ENCODE measurements around the gene RHOBTB1. TPM values are rescaled to one million over a fixed set of nuclear protein-coding genes. Genes with fewer than 3 reads are reported as not detected.
"Not testable (repeated sequence)": the region's sequence is repeated elsewhere in the genome, so short reads cannot be mapped to it uniquely, and the experiment has no call there.

Gene RHOBTB1
- total and polyA plus RNA-seq, 5 donors: 5.8 to 13.8 (median 9.7) TPM

- Histone ChIP-seq H3K27me3 (ENCODE audit: control insufficient read depth, insufficient read depth) (no peaks in the 10 kb centered on the region), H3K4me3 (ENCODE audit: low read length) (no peak overlapping the region), H3K27ac (ENCODE audit: low read length) (no peak overlapping the region), H3K4me1 (ENCODE audit: control insufficient read depth, insufficient read depth, low read length) (peaks cover 2% of the 10 kb centered on the region), H3K9me3 (ENCODE audit: control insufficient read depth, low read length) (no peaks in the 10 kb centered on the region)
- DNase-seq (no peak), ATAC-seq (no peak)
- intact Hi-C loops (cut with DNase I): no loop called here
- WGBS: 93% methylated on average over 1 of the region's 1 CpG
Measured at GRCh38 chr10:60842694-60843093, 101.3 kb downstream of the RHOBTB1 start.

GRCh38 chr10:60841227-60841626 is 102.8 kb downstream of the RHOBTB1 start:
- not testable (repeated sequence) for H3K4me1 ChIP-seq (ENCODE audit: control insufficient read depth, insufficient read depth, low read length)

GRCh38 chr10:60835049-60835448 is 108.9 kb downstream of the RHOBTB1 start:
- Histone ChIP-seq H3K4me3 (ENCODE audit: low read length) (no peak overlapping the region), H3K9me3 (ENCODE audit: control insufficient read depth, low read length) (no peaks in the 10 kb centered on the region), H3K4me1 (ENCODE audit: control insufficient read depth, insufficient read depth, low read length) (peaks cover 2% of the 10 kb centered on the region), H3K27ac (ENCODE audit: low read length) (no peak overlapping the region), H3K27me3 (ENCODE audit: control insufficient read depth, insufficient read depth) (no peaks in the 10 kb centered on the region)
- 82% methylated on average over 2 of the region's 2 CpGs for WGBS
- DNase-seq (no peak), ATAC-seq (no peak)
- intact Hi-C loops (cut with DNase I): no loop called here

More at GRCh38 chr10:60841227-60841626, 102.8 kb downstream of the RHOBTB1 start:
- DNase-seq; H3K27me3 ChIP-seq (ENCODE audit: control insufficient read depth, insufficient read depth); H3K4me3 ChIP-seq (ENCODE audit: low read length); H3K9me3 ChIP-seq (ENCODE audit: control insufficient read depth, low read length); H3K27ac ChIP-seq (ENCODE audit: low read length); intact Hi-C loops (cut with DNase I); ATAC-seq: not testable (repeated sequence)
- WGBS: 97% methylated on average over 10 of the region's 10 CpGs

- no peaks in the 10 kb centered on the region for H3K27me3 ChIP-seq (ENCODE audit: control insufficient read depth, insufficient read depth)
- peaks cover 2% of the 10 kb centered on the region for H3K4me1 ChIP-seq (ENCODE audit: control insufficient read depth, insufficient read depth, low read length)
- no peak overlapping the region for H3K4me3 ChIP-seq (ENCODE audit: low read length)
- H3K27ac ChIP-seq (ENCODE audit: low read length): no peak overlapping the region
- DNase-seq (no peak), ATAC-seq (no peak)
- intact Hi-C loops (cut with DNase I): no loop called here
- no peaks in the 10 kb centered on the region for H3K9me3 ChIP-seq (ENCODE audit: control insufficient read depth, low read length)
Measured at GRCh38 chr10:60834401-60834800, 109.6 kb downstream of the RHOBTB1 start.

DNA sequence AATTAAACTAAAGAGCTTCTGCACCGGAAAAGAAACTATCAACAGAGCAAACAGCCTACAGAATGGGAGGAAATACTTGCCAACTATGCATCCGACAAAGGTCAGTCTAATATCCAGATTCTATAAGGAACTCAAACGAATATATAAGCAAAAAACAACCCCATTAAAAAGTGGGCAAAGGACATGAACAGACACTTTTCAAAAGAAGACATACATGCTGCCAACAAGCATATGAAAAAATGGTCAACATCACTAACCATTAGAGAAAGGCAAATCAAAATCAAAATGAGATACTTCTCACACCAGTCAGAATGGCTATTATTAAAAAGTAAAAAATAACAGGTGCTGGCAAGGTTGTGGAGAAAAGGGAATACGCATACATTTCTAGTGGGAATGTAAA is 111.8 kb downstream of the RHOBTB1 start:
- H3K27me3 ChIP-seq (ENCODE audit: control insufficient read depth, insufficient read depth); H3K4me3 ChIP-seq (ENCODE audit: low read length); H3K9me3 ChIP-seq (ENCODE audit: control insufficient read depth, low read length); DNase-seq; ATAC-seq; H3K27ac ChIP-seq (ENCODE audit: low read length); H3K4me1 ChIP-seq (ENCODE audit: control insufficient read depth, insufficient read depth, low read length); intact Hi-C loops (cut with DNase I): not testable (repeated sequence)
- 88% methylated on average over 4 of the region's 4 CpGs for WGBS

- H3K9me3 ChIP-seq (ENCODE audit: control insufficient read depth, low read length): no peaks in the 10 kb centered on the region
- H3K27ac ChIP-seq (ENCODE audit: low read length): peak overlapping the region; percentile 30
- intact Hi-C loops (cut with DNase I): no loop called here
- no peaks in the 10 kb centered on the region for H3K4me1 ChIP-seq (ENCODE audit: control insufficient read depth, insufficient read depth, low read length)
- DNase-seq (no peak), ATAC-seq (peak in 1 of 2 donors; percentile 65)
- H3K4me3 ChIP-seq (ENCODE audit: low read length): no peak overlapping the region
- 29% methylated on average over 1 of the region's 1 CpG for WGBS
- H3K27me3 ChIP-seq (ENCODE audit: control insufficient read depth, insufficient read depth): no peaks in the 10 kb centered on the region
Measured at GRCh38 chr10:60828489-60828852, 115.5 kb downstream of the RHOBTB1 start.

DNA sequence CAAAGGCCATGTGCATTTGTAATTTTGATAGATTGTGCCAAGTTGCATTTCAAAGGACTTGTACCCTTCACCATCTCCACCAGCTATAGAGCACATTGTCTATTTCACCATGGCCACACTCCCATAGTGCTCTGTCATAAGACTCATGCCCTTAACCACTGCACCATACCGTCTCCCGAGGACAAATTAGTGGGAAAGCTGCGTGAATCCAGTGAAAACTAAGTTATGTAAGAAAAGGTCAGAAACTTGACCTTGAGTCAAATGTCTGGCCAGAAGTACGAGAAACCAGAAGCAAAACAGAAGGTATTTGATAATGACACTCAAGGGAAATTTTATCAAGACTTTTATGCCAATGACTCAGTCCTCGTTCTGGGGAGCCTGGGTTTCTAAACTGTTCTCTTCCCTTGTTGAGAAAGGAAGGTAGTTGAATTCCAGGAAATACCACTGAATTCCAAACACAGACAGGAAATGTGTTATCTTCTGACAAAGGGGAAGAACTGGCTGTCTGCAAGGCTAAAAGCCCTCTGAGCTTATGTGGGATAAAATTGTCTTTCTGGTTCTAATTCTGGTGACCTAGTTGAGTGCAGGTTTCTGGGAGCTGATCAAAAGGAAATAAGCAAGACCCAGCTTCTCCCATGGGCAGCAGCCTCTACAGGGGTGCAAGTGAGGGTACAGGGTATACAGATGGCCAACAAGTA is 116.0 kb downstream of the RHOBTB1 start:
- WGBS: 28% methylated on average over 5 of the region's 5 CpGs
- intact Hi-C loops (cut with DNase I): no loop called here
- DNase-seq (no peak), ATAC-seq (peak; percentile 92 to 97)
- no peaks in the 10 kb centered on the region for H3K27me3 ChIP-seq (ENCODE audit: control insufficient read depth, insufficient read depth)
- no peaks in the 10 kb centered on the region for H3K9me3 ChIP-seq (ENCODE audit: control insufficient read depth, low read length)
- no peak overlapping the region for H3K4me3 ChIP-seq (ENCODE audit: low read length)
- no peaks in the 10 kb centered on the region for H3K4me1 ChIP-seq (ENCODE audit: control insufficient read depth, insufficient read depth, low read length)
- H3K27ac ChIP-seq (ENCODE audit: low read length): peak overlapping the region; percentile 67

- 81% methylated on average over 4 of the region's 4 CpGs for WGBS
- intact Hi-C loops (cut with DNase I): no loop called here
- Histone ChIP-seq H3K27me3 (ENCODE audit: control insufficient read depth, insufficient read depth) (no peaks in the 10 kb centered on the region), H3K9me3 (ENCODE audit: control insufficient read depth, low read length) (no peaks in the 10 kb centered on the region), H3K4me3 (ENCODE audit: low read length) (no peak overlapping the region), H3K27ac (ENCODE audit: low read length) (no peak overlapping the region), H3K4me1 (ENCODE audit: control insufficient read depth, insufficient read depth, low read length) (peaks cover 1% of the 10 kb centered on the region)
- ATAC-seq (no peak), DNase-seq (no peak)
Measured at GRCh38 chr10:60825520-60825919, 118.5 kb downstream of the RHOBTB1 start.

DNA sequence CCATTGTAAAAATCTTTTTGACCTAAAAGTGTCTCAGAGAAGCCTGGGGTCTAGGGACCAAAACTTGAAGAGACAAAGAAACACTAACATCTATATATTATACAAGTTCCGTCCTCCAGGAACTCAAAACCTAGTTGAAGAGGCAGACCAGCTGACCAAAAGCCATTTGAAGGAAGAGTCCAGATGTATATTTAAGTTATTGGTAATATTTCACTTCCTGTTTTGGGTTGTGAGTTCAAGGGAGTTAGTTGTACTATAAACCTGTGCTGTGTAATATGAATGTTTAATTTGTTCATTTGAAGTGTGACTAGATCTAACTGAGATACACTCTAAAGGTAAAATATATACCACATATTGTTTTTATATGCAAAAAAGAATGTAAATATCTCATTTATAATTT is 120.7 kb downstream of the RHOBTB1 start:
- no peaks in the 10 kb centered on the region for H3K27me3 ChIP-seq (ENCODE audit: control insufficient read depth, insufficient read depth)
- H3K9me3 ChIP-seq (ENCODE audit: control insufficient read depth, low read length): no peaks in the 10 kb centered on the region
- intact Hi-C loops (cut with DNase I): loop anchor here in 1 of 4 donors (5.0 kb wide), 1 partner anchor 139 kb away; no protein-coding TSS in a partner anchor
- ATAC-seq (no peak), DNase-seq (no peak)
- H3K4me1 ChIP-seq (ENCODE audit: control insufficient read depth, insufficient read depth, low read length): peaks cover 2% of the 10 kb centered on the region
- 96% methylated on average over 1 of the region's 1 CpG for WGBS
- H3K27ac ChIP-seq (ENCODE audit: low read length): no peak overlapping the region
- no peak overlapping the region for H3K4me3 ChIP-seq (ENCODE audit: low read length)

- no peaks in the 10 kb centered on the region for H3K9me3 ChIP-seq (ENCODE audit: control insufficient read depth, low read length)
- DNase-seq (no peak), ATAC-seq (no peak)
- no peak overlapping the region for H3K27ac ChIP-seq (ENCODE audit: low read length)
- intact Hi-C loops (cut with DNase I): loop anchor here in 1 of 4 donors (5.0 kb wide), 1 partner anchor 139 kb away; no protein-coding TSS in a partner anchor
- H3K4me3 ChIP-seq (ENCODE audit: low read length): no peak overlapping the region
- no peaks in the 10 kb centered on the region for H3K27me3 ChIP-seq (ENCODE audit: control insufficient read depth, insufficient read depth)
- WGBS: 54% methylated on average over 4 of the region's 4 CpGs
- peaks cover 2% of the 10 kb centered on the region for H3K4me1 ChIP-seq (ENCODE audit: control insufficient read depth, insufficient read depth, low read length)
Measured at GRCh38 chr10:60822809-60823208, 121.2 kb downstream of the RHOBTB1 start.

DNA sequence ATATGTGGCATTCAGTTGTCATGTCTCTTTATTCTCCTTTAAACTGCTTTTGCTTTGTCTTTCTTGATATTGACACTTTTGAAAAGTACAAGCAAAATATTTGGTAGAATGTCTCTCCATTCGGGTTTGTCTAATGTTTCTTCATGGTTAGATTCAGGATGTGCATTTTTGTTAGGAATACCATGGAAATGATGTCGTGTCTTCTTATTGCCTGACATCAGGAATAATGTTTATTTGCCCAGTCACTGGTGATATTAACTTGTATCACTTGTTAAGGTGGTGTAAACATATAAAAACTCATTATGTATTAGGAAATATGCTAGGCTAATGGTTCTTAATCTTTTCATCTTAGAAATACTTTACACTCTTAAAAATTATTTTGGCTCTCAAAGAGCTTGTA is 122.3 kb downstream of the RHOBTB1 start:
- no peaks in the 10 kb centered on the region for H3K9me3 ChIP-seq (ENCODE audit: control insufficient read depth, low read length)
- intact Hi-C loops (cut with DNase I): loop anchor here in 1 of 4 donors (5.0 kb wide), 1 partner anchor 141 kb away; no protein-coding TSS in a partner anchor
- WGBS: 63% methylated on average over 2 of the region's 2 CpGs
- DNase-seq (no peak), ATAC-seq (no peak)
- H3K27ac ChIP-seq (ENCODE audit: low read length): no peak overlapping the region
- H3K4me3 ChIP-seq (ENCODE audit: low read length): no peak overlapping the region
- H3K27me3 ChIP-seq (ENCODE audit: control insufficient read depth, insufficient read depth): no peaks in the 10 kb centered on the region
- peaks cover 2% of the 10 kb centered on the region for H3K4me1 ChIP-seq (ENCODE audit: control insufficient read depth, insufficient read depth, low read length)

All from right cardiac atrium (tissue), 5 donors.